Measurements from ENCODE around the gene STRN4.
"Not testable (repeated sequence)": the region's sequence is repeated elsewhere in the genome, so short reads cannot be mapped to it uniquely, and the experiment has no call there.

The STRN4 gene

GRCh38 chr19:46746281-46747057 is at the start of gene STRN4:
Gene STRN4, minus strand, starts transcription at chr19:46746450. Its CDS starts 20 bp downstream, at chr19:46746430.
- DNase-seq, result peak; percentile 25

GRCh38 chr19:46791944-46792343 is 45.7 kb upstream of the STRN4 start:
- no peak for DNase-seq

- DNase-seq, result no peak
Observed at GRCh38 chr19:46789371-46789770, 43.1 kb upstream of the STRN4 start.

GRCh38 chr19:46788968-46789338 is 42.7 kb upstream of the STRN4 start:
- DNase-seq, result no peak

- peak; percentile 90 for DNase-seq
Observed at GRCh38 chr19:46788262-46788967, 42.2 kb upstream of the STRN4 start, which contains the start of gene SLC1A5. Gene SLC1A5, minus strand, starts transcription at chr19:46788594. Its CDS starts 629 bp downstream, at chr19:46787965.

- DNase-seq, result no peak
Observed at GRCh38 chr19:46787331-46788261, 41.3 kb upstream of the STRN4 start.

- DNase-seq, result no peak
Observed at GRCh38 chr19:46787040-46787330, 40.7 kb upstream of the STRN4 start.

- DNase-seq, result peak; percentile 38
Observed at GRCh38 chr19:46786236-46787039, 40.2 kb upstream of the STRN4 start.

GRCh38 chr19:46785980-46786235 is 39.7 kb upstream of the STRN4 start:
- DNase-seq, result no peak

- DNase-seq, result no peak
Observed at GRCh38 chr19:46785054-46785979, 39.1 kb upstream of the STRN4 start.

- peak; percentile 30 for DNase-seq
Observed at GRCh38 chr19:46784262-46785053, 38.2 kb upstream of the STRN4 start.

- DNase-seq, result peak; percentile 30
Observed at GRCh38 chr19:46783670-46784069, 37.4 kb upstream of the STRN4 start.

GRCh38 chr19:46782355-46783019 is 36.2 kb upstream of the STRN4 start:
- DNase-seq, result no peak

GRCh38 chr19:46777956-46778645 is 31.9 kb upstream of the STRN4 start:
- not testable (repeated sequence) for DNase-seq

GRCh38 chr19:46776927-46777911 is 31.0 kb upstream of the STRN4 start:
- DNase-seq, result no peak

GRCh38 chr19:46775642-46776258 is 29.5 kb upstream of the STRN4 start:
- no peak for DNase-seq

GRCh38 chr19:46773018-46773399 is 26.8 kb upstream of the STRN4 start:
- DNase-seq, result no peak

All from NCI-H1694 treated with DMSO at 0.1 percent for 48 hours (cell line).